Activated T-cell treated with anti-CD3 and anti-CD28 coated beads, Interleukin-2, amount 50 U/mL, for 1 hour (primary cell): ENCODE results near the gene UTP11.

Source experiments
- DNase-seq: peaks from one replicate; pipeline ENCODE4 v3.0.0-alpha.2; 2020

The UTP11 gene

GRCh38 chr1:38073534-38074301, 61.2 kb downstream of the UTP11 start:
- no peak for DNase-seq

- no peak for DNase-seq
Observed at GRCh38 chr1:38074302-38074677, 61.8 kb downstream of the UTP11 start.
